COR-L47 (cell line): Measurements from ENCODE around the gene SLC6A6.
A peak's percentile ranks its signal among the peaks of the same experiment; 100 is the strongest.
"Not testable (repeated sequence)": the region's sequence is repeated elsewhere in the genome, so short reads cannot be mapped to it uniquely, and the experiment has no call there.

ENCODE experiments used
- DNase-seq: peaks from one replicate; lab custom pipeline; 2025; lab: John Stamatoyannopoulos, UW

Gene SLC6A6

GRCh38 chr3:14437705-14438104, 35.3 kb downstream of the SLC6A6 start:
- DNase-seq: not testable (repeated sequence)

GRCh38 chr3:14438262-14438661, 35.9 kb downstream of the SLC6A6 start:
- no peak for DNase-seq

- DNase-seq: no peak
These were observed 36.5 kb downstream of the SLC6A6 start for GRCh38 chr3:14438929-14439328.

- DNase-seq: peak; percentile 86
These were observed 37.2 kb downstream of the SLC6A6 start for GRCh38 chr3:14439501-14440167.

GRCh38 chr3:14440168-14440518, 37.7 kb downstream of the SLC6A6 start:
- no peak for DNase-seq

GRCh38 chr3:14440531-14441239, 38.3 kb downstream of the SLC6A6 start:
- peak; percentile 26 for DNase-seq

GRCh38 chr3:14441240-14441919, 39.0 kb downstream of the SLC6A6 start:
- no peak for DNase-seq

GRCh38 chr3:14441920-14442300, 39.5 kb downstream of the SLC6A6 start:
- no peak for DNase-seq

GRCh38 chr3:14444380-14444779, 42.0 kb downstream of the SLC6A6 start:
- DNase-seq: no peak

GRCh38 chr3:14445773-14446172, 43.4 kb downstream of the SLC6A6 start:
- no peak for DNase-seq

- DNase-seq: no peak
These were observed 44.7 kb downstream of the SLC6A6 start for GRCh38 chr3:14446988-14447570.

- DNase-seq: no peak
These were observed 45.7 kb downstream of the SLC6A6 start for GRCh38 chr3:14448063-14448462.

- no peak for DNase-seq
These were observed 46.6 kb downstream of the SLC6A6 start for GRCh38 chr3:14448756-14449727.

GRCh38 chr3:14450506-14450905, 48.1 kb downstream of the SLC6A6 start:
- DNase-seq: no peak

- no peak for DNase-seq
These were observed 48.7 kb downstream of the SLC6A6 start for GRCh38 chr3:14450922-14451606.

GRCh38 chr3:14451844-14452739, 49.7 kb downstream of the SLC6A6 start:
- DNase-seq: no peak

GRCh38 chr3:14452740-14453710, 50.6 kb downstream of the SLC6A6 start:
- peak; percentile 83 for DNase-seq

- DNase-seq: no peak
These were observed 51.7 kb downstream of the SLC6A6 start for GRCh38 chr3:14453876-14454638.
